ENCODE measurements around the gene FBXL7.

- TF ChIP-seq CTCF (IDR thresholded peaks at IDR 0.05; ENCODE audit: borderline replicate concordance, extremely low read depth, low read length, poor library complexity, severe bottlenecking) (no peak), EZH2 (IDR thresholded peaks at IDR 0.05; ENCODE audit: borderline replicate concordance, low read depth, low read length, severe bottlenecking) (no peak)
These were observed 200.4 kb downstream of the FBXL7 start for GRCh38 chr5:15700373-15700772.

Measured in DND-41 (cell line).